HG03565 (cell line): ENCODE results near the gene UBA52.

Experiments
- ATAC-seq: cut with Tn5 transposase; IDR thresholded peaks from one replicate; pipeline ENCODE4 v1.9.1; 2021; ENCODE audit warnings: mild to moderate bottlenecking, moderate library complexity; ENCODE audit not compliant: unreplicated experiment

UBA52 gene

DNA sequence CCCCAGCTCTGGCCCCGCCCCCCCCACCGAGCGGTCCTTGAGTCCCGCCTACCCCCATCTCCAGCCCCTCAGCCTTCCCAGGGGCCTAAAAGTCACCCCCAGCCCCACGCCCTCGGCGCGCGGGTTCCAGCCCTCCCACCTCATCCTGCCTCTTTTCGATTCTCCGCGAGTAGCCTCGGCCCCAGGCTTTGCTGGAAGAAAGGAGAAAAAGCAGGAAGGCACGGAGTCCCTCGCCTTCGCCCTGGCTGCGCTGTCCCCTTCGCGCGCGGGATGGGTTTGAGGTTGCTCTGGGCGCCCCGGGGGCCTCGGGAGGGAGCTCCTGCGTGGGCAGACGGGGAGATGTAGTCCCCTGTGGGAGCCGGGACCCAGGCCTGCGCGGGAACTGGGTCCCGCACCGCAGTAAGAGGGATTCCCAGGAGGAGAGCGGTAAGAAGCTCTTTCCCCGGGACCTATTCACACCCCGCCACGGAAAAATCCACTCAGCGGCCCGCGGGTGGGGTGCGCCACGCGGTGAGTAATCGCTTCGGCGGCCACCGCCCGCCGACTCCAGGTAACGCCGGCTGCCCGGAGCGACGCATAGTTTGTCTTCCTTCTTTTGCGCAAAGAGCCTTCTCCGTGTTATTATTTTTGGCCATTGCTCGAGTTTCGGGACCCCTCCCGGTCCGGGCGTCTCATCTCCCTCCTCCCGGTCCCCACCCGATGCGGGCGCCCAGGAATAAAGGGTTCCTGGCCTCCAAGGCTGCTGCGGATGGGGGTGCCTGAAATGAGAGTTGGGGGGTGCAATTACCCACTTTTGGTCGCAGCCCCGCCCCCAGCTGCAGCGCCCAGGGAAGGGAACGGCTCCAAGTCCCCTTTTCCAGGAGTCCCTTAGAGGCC is 35.8 kb downstream of the UBA52 start:
- no peak for ATAC-seq

DNA sequence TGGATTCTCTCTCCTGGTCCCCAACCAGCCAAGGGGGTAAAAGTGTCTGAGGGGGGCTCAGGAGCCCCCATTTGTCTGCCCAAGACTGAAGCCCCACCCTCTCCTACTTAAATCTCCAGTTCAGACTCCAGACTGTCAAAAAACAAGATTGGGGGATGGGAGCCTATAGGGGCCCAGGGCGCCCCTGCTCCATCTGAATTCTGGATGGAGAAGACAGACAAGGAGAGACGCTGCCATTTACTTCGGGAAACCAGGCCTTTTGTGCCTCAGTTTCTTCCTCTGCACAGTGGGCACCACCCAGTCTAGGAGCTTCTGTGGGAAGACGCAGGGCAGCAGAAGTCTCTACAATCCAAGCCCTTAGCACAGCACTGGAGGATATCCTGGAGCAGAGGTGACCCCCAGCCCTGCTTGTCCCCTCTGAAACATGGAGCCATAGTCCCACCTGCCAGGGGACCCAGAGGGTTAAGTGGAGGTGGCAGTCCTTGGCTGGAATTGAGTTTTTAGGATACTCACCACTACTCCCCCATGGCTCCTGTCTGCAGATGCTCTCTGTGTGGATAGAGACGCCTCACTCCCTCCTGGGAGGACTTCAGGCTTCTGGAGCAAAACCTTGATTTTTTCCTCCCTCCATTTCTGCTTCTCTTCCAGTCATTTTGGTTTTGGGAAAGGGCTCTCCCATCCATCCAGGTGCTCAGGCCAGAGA is 36.6 kb downstream of the UBA52 start:
- ATAC-seq: no peak

DNA sequence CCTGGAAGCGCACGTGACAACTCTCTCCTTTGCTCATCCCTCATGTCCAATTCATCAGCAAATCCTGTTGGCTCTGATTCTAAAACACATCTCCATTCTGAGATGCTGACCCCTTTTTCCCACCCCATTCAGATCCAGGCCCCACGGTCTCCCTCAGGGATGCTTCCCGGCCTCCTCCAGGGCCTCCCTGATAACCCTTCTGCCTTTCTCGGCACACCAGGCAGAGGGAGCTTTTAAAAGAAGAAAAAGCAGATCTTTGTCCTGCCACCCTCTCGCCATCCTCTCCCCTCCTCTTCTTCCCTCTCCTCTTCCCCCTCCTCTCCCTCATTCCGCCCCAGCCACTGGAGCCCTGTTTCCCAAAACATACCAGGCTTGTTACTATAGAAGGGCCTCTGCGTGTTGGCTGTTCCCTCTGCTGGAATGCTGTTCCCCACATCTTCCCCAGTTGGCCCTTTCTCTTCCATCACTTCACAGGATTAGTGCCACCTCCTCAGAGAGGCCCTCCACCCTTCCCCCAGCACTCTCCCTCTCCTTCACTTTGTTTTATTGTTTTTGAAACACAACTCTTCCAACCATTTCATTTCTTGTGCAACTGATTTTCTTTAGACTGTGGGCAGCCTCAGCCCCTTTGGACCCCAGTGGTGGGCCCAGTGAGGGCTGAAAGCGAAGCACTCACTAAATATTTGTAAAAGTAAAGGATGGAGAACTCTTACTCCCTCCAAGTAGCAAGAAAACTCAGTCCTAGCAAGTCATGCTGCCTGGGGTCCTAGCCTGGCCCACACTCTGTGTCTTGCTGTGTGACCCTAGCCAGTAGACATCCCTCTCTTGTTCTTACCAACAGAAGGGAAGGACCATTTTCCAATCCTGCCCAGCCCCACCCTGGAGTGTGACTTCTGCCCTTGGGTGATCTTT is 37.4 kb downstream of the UBA52 start:
- no peak for ATAC-seq

DNA sequence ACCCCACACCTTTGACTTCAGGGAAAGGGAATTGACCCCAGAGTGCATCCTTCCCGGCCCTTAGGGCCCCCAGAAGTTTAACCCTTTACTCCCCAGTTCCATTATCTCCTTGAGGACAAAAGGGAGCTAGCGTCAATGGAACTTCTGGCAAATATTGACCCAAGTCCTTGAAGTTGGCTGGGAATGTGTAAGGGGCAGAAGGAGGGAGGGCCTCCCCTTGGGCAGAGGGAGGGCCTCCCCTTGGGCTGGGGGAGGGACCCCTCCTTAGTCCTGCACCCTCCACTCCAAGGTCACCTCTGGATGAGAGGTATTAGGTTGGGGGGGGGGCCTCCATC is 38.0 kb downstream of the UBA52 start:
- ATAC-seq: no peak

DNA sequence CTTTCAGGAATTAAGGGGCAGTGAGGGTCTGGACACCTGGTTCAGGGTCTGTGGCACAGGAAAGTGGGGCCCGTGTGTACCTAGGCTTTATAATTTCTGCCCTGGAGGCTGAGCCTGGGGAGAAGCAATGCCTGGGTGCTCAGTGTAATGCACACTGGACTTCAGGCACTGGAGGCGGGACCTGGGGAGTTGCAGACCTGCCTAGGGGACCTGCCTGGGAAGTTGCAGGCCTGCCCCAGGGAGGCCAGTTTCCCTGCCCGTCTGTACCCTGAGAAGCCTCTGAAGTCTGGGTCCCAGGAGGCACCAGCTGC is 38.5 kb downstream of the UBA52 start:
- no peak for ATAC-seq

DNA sequence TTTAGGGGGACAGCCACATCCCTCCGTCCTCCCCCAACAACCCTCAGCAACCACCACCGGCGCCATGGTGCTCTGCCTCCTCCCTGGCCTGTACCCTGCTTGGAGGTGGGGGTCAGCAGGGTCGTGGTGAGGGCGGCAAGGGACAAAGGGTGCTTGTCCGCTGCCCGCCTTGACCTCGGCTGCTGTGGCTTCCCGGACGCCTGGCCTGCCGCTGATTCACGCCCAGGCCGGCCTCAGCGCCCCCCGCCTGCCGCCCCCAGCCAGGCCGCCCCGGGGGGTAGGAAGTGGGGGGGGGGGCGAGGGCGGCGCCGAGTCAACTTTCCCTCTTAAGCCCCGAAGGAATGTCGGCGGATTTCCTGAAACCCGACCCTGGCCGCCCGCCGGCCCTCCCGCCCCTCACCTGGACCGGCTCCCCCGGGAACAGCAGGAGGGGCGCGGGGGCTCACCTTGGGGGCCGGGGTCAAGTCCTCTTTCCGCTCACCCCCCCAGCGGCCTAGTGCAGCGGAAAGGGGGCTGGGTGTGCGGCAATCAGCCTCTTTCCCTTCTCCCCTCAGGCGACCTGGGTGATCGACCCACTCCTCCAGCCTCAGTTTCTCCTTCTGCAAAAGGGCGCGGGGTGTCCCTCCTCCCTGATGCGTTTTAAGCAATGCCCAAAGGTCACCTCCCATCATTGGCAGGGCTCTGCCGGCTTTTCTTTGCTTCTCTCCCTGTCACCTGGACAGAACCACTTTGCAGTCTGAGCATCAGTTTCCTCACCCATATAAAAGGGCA is 39.1 kb downstream of the UBA52 start:
- ATAC-seq: no peak

DNA sequence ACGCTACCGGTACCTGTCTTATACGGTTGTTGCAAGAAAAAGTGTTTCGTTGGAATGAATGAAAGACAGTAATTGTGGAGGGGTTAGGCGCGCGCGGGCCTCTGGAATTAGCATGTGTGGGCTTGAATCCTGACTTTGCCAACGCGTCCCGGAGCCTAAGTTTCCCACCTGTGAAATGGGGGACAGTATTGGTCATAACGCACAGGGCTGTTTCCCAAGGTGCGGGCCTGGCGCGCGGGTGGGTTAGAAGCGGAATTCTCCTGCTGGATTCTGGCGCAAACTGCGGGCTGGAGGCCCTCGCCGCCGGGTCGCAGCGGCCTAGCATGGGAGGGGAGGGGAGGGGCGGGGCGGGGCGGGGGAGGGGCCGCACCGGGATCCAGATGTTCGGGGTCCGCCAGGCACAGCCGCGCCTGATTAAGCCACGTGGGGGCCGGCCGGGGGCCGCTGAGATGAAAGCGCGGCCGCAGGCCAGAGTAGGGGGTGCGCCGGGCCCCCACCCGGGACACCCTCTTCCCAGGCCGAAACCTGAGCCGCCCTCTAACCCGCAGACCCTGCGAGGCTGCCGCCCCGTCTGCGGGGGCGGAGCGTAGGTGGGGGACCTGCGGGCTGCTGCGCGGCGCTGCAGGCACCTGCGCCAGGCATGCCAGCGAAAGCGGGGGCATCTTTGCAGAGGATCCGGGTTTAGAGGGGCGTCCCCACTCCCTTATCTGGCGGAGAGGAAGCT is 39.8 kb downstream of the UBA52 start:
- no peak for ATAC-seq

DNA sequence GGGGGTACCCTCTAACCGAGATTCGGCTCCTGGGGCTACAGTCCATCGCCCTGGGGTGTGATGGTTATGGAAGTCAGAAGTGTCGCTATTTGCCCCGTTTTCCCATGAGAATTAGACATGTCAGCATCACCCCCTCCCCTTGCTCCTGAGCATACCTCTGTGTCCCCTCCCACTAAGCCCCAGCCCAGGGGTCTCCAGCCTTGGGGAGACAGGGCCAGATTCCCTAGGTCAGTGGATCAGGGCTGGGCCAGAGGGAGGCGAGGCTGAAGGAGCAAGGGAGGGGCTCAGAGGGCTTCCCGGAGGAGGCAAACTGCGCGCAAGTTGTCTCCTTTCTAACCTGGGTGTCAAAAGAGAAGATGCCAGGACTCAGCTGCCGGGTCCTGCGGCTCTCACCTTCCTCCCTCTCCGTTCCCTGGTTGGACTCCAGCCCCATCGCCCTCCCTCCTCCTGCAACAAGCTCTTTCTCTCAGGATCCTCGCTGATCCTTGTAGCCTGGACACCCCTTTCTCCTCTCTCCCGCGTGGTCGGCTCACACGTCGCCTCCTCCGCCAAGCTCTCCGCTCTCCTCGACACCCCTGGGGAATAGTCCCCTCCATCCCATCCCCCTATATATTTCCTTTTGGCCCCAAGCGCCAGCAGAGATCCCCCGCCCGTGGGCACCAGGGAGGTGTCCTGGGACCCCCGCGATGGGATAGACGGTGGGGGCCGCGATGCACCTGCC is 40.6 kb downstream of the UBA52 start:
- no peak for ATAC-seq

DNA sequence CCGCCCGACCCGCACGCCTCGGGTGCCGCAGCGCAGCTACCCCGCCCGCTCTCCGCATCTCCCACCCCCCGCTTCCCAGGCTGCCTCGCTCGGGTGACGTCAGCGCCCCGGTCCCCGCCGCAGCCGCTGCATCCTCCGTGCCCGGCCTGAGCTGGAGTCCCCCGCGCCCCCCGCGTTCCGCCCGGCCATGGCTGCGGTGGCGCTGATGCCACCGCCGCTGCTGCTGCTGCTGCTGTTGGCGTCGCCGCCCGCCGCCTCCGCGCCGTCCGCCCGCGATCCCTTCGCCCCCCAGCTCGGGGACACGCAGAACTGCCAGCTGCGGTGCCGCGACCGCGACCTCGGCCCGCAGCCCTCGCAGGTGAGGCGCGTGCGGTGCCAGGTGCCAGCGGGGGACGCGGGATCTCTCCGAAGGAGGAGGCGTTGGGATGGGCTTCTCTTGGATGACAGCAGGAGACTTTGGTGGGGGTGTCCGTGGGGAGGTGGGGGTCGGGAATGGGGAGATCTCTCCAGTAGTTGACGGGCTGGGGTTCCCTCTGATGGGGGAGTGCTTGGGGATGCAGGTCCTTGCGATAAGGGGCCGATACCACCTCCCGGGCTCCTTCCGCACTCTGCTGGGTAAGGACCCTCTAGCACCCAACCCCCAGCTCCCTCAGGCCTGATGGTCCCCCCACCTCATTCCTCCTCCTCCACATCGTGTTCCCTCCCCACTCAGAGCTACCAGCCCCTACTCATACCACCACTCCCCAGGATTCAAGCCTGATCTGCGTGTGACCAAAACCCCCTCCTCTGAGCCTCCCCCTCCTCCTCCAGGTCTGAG is 41.3 kb downstream of the UBA52 start, which contains the start of gene TMEM59L:
Gene TMEM59L (plus strand): TSS at position 99 of the 817 bp plus-strand sequence. CDS start 89 bp downstream, at position 188.
- no peak for ATAC-seq

DNA sequence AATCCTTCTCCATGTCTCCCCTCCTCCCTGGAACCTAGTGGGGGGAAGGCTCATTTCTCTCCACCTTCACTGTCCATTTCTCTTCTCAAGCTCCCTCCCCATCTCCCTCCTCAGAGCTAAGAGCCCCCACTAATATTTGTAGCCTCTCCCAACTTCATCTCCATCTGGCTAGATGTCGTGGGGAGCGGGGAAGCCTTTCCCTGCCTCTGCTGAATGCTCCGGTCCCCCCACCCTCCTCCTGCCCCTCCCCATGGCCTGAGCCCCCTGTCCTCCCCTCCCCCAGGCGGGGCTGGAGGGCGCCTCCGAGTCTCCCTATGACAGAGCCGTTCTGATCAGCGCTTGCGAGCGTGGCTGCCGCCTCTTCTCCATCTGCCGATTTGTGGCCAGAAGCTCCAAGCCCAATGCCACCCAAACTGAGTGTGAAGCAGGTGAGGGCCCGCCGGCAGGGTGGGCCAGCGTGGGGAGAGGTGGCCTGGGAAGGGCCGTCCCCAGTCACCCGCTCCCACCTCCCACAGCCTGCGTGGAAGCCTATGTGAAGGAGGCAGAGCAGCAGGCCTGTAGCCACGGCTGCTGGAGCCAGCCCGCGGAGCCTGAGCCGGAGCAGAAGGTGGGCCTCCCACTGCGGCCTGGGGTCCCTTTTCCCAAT is 42.1 kb downstream of the UBA52 start:
- ATAC-seq: no peak

DNA sequence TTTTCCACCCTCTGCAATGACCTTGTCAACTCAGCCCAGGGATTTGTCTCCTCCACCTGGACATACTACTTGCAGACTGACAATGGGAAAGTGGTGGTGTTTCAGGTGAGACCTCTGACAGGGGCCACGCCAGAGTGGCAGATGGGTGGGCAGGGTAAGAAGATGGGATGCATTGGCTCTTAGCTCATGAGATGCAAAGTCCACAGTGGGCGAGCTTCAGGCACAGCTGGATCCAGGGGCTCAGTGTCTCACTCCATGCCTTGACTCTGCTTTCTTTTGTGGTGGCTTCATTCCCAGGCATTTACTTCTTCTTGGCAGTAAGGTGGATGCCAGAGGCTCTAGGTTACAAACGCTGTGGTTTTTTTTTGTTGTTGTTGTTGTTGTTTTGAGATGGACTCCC is 44.4 kb downstream of the UBA52 start:
- ATAC-seq: no peak

DNA sequence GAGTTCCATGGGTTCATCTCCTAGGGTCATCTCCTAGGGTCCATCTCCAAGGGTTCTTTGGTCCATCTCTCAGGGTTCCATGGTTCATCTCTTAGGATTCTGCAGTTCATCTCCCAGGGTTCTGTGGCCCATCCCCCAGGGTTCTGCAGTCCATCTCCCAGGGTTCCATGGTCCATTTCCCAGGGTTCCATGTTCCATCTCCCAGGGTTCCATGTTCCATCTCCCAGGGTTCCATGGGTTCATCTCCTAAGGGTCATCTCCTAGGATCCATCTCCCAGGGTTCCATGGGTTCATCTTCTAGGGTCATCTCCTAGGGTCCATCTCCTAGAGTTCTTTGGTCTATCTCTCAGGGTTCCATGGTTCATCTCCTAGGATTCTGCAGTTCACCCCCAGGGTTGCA is 45.9 kb downstream of the UBA52 start:
- no peak for ATAC-seq

DNA sequence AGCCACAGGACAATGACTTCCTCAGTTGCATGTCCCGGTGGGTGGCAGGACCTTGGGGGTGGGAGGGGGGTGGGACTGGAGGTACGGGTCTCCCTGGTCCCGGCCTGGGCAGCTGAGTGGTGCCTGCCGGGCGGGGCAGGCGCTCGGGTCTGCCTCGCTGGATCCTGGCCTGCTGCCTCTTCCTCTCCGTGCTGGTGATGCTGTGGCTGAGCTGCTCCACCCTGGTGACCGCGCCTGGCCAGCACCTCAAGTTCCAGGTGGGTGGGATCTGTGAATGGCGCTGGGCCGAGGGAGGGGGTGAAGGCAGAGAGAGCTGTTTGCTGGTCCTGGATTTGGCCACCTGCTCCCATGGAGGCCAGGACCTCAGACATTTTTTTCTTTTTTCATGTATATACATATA is 46.6 kb downstream of the UBA52 start:
- ATAC-seq: no peak

DNA sequence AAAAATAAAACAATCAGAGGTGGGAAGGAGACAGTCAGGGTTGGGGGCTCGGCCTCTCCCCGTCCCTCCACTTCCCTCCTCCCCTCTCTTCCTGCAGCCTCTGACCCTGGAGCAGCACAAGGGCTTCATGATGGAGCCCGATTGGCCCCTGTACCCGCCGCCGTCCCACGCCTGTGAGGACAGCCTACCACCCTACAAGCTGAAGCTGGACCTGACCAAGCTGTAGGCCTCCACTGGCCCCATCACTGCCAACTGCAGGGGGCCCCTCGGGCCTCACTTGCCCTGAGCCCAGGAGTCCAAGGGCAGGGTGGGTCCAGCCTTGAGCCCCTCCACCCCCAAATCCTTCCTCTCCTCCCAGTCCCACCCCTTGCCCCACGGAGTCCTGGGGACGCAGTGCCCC is 48.7 kb downstream of the UBA52 start:
- no peak for ATAC-seq

DNA sequence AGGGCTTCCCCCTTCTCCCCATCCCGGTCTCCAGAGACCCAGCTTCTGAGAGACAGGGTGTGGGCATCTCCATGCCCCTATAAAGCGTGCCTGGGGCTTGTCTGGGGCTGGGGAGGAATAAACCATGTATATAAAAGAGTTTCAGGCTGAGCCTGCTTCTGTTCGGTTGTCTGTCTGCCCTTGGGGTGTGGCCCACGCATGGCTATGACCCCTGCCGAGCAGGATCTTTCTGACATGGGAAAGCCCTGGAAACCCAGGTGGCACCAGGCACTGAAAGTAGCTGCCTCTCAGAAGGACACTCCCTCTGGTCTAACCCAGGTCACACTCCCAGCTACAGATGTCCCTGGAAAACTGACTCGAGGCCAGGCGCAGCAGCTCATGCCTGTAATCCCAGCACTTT is 49.2 kb downstream of the UBA52 start:
- ATAC-seq: no peak

DNA sequence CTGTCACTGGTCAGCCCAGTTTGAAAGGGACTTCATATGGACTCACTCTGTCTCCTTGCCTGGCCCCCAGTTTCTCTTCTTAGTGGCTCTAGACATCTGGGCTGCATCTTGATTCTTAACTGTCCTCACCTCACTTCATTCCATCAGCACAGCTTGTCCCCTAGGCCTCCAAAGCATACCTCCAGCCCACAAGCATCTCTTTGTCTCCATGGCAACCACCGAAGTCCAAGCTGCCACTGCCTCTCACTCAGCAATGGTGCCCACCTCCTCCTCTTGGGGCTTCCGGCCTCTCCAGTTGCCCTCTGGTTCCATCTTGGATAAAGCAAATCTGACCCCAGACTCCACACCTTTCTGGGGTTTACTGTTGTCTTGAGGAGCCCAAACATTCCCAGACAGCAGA is 55.2 kb downstream of the UBA52 start:
- no peak for ATAC-seq
